AG09319 (cell line): ENCODE results near the gene TMEM97.

ENCODE experiments used
- DNase-seq: peaks from one replicate; pipeline ENCODE4 v3.0.0-alpha.2; 2010; ENCODE audit warnings: low read depth; ENCODE audit errors: extremely low read depth
- TF ChIP-seq, protein P1 (sequence below): IDR thresholded peaks from 2 replicates; pipeline ENCODE4 v1.5.1; 2011; ENCODE audit warnings: low read depth, mild to moderate bottlenecking, inconsistent platforms, low read length, moderate library complexity

The TMEM97 gene

DNA sequence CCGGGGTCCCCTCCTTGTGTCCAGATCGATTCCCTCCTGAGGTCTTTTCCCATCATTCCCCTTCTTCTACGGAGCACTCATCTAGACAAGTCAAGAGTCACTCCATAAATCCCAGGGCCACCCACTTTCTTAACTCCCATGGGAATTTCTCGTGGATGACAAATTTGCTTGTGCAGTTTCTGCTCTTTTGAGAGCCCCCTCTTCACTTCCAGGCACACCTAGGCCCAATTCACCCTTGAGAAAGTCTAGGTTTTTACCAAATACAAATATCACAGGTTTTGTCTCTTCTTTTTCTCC lies 38.8 kb downstream of the TMEM97 start:
- TF ChIP-seq, protein P1, sequence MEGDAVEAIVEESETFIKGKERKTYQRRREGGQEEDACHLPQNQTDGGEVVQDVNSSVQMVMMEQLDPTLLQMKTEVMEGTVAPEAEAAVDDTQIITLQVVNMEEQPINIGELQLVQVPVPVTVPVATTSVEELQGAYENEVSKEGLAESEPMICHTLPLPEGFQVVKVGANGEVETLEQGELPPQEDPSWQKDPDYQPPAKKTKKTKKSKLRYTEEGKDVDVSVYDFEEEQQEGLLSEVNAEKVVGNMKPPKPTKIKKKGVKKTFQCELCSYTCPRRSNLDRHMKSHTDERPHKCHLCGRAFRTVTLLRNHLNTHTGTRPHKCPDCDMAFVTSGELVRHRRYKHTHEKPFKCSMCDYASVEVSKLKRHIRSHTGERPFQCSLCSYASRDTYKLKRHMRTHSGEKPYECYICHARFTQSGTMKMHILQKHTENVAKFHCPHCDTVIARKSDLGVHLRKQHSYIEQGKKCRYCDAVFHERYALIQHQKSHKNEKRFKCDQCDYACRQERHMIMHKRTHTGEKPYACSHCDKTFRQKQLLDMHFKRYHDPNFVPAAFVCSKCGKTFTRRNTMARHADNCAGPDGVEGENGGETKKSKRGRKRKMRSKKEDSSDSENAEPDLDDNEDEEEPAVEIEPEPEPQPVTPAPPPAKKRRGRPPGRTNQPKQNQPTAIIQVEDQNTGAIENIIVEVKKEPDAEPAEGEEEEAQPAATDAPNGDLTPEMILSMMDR, result no peak
- DNase-seq, result no peak

DNA sequence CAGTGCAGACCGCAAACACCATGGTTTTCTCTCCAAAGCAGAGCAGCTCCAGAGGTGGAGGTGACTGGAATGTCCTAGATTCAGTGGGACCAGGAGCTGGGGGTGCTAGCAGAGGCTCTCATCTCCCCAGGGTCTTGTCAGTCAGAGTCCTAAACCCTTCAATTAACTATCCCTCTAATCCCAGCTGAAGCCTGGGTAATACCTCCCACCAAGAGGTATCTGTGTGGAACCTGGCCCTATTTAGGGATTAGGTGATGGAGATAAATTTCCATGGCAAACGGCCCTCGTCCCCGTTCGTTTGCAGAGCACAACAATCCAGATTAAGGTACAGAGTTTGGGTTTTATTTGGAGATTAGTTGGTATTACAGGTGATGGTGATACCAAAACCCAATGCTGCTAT lies 44.2 kb downstream of the TMEM97 start:
- DNase-seq, result no peak
- TF ChIP-seq, protein P1, result no peak

DNA sequence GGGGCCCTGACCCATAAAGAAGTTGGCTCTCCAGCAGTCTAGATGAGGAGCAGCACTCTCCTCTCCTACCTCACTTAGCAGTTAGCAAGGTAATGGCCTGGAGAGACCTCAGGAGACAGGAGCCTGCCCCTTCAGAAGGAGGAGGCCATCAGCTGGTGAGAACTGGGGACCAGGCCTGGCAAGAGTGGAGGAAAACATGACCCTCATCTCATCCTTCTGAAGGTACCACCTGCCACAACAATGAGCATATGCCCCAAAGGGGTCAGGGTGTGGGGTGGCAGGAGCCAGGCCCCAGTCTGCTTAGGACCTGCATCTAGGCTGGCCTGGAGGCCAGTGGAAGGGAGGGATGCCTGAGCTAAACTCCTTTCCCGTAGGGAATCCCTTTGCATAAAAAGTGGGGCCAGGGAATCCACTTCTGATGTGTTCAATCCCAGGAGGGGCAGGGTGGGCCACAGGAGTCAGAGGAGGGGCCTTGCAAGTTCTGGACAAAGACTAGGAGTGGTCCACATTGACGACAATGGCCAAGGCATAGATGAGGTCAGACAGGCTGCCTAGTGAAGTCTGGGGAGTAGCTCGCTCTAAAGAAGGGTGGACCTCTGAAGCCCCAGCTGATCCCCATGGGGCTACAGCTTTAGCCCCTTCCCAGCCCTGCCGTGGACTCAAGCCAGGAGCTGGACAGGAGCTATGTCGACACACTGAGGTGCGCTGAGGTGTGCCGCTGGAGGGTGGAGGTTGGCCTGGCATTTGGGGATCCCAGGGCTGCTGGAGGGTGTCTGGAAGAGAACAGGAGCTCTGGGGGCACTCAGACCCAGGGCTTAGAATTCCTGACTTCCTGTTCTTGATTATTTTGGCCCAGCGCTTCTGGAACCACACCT lies 45.0 kb downstream of the TMEM97 start:
- TF ChIP-seq, protein P1, result no peak
- DNase-seq, result no peak

DNA sequence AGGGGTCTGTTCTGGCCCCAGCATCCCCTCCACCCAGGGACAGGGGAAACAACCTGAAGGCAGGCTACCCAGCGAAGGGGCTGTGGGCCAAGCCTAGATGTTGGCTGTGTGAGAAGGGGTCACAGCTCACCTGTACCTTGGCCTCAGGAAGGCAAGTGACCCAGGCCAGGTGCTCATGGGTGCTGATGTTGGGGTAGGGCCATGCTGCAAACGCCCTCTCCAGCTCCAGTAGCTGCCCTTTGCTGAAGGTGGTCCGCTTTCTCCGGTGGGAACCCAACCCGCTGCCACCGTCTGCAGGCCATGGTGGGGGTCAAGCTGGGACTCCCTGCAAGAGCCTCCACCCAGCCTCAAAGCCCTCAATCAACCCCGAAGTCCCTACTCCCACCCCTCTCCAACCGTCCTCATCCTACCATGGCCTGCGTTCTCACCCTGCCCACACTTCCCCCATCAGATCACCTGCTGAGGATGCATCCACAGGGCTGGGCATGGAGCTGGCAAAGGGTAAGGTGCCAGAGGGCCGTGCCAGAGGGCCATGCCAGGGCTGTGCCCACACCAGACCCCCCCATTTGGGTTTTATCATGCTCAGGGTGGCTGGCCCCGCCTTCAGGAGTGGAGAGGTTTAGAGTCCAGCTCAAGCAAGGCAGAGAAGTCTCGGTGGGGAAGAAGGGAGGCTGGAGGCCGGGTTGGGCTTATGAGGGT lies 45.8 kb downstream of the TMEM97 start, which contains the start of gene SEBOX:
TSS of gene SEBOX (minus strand) at position 535 of the 699 bp plus-strand sequence. CDS start at position 487, 48 bp downstream.
- TF ChIP-seq, protein P1, result no peak
- DNase-seq, result no peak

DNA sequence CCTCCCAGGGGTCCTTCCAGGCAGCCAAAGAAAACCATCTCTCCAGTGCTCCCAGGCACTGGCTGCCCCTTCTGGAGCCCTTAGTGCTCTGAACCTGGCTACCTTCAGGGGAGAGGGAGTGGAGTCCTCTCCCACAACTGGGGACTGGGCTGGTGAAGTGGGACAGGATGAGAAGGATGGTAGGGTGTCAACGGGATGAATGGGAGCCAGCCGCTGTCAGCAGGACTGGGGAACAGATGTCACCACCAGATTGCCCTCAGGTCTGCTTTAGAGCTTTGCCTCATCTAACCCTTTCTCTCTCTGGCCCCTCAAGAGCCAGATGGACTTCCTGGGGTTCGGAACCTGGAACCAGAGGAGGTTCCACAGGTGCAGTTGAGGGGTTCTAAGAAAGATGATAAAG lies 46.5 kb downstream of the TMEM97 start:
- TF ChIP-seq, protein P1, result no peak
- DNase-seq, result no peak

DNA sequence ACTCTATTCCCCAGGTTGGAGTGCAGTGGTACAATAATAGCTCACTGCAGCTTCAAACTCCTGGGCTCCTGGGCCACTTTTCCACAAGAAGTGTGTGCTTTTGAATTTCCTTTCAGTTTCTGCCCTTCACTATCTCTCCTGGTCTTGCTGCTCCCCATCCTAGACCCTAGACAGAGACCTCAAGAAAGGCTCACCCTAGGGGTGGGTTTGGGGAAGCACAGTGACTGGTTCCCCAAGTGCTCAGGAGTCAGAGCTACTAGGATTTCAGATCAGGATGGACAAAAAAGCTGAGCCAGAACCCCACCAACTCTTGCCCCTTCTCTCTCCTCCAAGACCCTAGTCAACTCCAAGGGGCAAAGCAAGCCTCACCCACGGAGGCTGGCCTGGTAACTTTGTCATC lies 47.6 kb downstream of the TMEM97 start:
- no peak for DNase-seq
- TF ChIP-seq, protein P1, result no peak

DNA sequence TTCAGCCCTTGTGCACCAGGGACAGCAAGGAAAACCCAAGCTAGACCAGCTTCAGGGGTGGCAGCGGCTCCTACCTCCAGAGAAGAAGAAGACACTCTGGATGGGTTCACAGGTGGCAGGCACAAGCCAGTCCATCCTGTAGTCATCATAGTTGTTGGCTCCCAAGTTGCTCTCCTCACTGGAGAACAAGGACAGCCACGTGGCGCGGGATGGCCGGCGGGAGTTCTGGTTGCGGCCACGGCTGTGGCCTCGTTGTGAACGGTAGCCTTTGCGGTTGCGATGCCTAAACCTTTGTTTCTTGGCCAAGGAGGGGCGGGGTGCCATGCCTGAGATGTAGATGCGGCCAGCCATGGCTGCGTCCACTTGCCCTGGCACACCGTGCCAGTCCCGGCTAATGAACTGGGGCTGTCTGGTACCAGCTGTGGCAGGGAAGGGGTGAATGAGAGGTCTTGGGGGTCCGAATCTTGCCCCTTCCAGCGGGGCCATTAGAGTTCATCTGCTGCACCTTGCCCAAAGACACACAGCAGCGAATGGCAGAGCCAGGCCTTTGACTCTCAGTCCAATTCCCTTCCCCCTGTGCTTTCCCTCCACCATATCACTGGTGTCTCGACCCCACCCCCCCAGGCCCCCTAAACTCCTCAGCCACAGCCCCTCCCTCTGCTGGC lies 48.8 kb downstream of the TMEM97 start:
- DNase-seq, result no peak
- TF ChIP-seq, protein P1, result no peak
